Fibroblast of pulmonary artery (primary cell): ENCODE results near the gene LCMT1.

Experiments
- DNase-seq: peaks from one replicate; pipeline ENCODE4 v3.0.0-alpha.2; 2010; ENCODE audit warnings: low read depth
- H3K4me3 ChIP-seq: replicated peaks from 2 replicates; pipeline ENCODE4 v1.5.1; 2011; ENCODE audit warnings: low read depth, mild to moderate bottlenecking, control low read depth, low read length, moderate library complexity
- TF ChIP-seq, protein P1 (sequence below): IDR thresholded peaks from 2 replicates; pipeline ENCODE4 v1.5.1; 2011; ENCODE audit warnings: mild to moderate bottlenecking, control low read depth, low read length, inconsistent platforms; ENCODE audit errors: missing control alignments

LCMT1 gene

GRCh38 chr16:25094596-25094995 is 16.9 kb upstream of the LCMT1 start:
- no peak overlapping the region for H3K4me3 ChIP-seq
- TF ChIP-seq, protein P1, sequence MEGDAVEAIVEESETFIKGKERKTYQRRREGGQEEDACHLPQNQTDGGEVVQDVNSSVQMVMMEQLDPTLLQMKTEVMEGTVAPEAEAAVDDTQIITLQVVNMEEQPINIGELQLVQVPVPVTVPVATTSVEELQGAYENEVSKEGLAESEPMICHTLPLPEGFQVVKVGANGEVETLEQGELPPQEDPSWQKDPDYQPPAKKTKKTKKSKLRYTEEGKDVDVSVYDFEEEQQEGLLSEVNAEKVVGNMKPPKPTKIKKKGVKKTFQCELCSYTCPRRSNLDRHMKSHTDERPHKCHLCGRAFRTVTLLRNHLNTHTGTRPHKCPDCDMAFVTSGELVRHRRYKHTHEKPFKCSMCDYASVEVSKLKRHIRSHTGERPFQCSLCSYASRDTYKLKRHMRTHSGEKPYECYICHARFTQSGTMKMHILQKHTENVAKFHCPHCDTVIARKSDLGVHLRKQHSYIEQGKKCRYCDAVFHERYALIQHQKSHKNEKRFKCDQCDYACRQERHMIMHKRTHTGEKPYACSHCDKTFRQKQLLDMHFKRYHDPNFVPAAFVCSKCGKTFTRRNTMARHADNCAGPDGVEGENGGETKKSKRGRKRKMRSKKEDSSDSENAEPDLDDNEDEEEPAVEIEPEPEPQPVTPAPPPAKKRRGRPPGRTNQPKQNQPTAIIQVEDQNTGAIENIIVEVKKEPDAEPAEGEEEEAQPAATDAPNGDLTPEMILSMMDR: no peak

DNA sequence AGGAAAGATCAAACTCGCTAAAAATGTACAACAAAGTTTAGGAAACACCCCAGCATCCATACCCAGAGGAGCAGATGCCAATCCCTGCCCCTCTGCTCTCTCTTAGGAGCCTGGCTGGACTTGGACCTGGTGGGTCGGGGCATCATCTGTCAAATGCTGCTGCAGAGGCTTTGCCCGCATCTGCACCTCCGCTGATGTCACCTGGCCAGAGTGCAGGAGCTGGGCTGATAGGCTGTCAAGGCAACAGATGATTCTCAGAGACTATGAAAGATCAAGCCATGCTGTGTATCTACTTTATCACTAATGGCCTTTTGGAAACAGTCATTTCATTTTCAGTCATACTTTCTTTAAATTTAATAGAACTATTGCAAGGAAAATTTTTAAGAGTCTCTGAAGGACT is 15.9 kb upstream of the LCMT1 start:
- TF ChIP-seq, protein P1: no peak
- no peak for DNase-seq
- H3K4me3 ChIP-seq: no peak overlapping the region

More at GRCh38 chr16:25094596-25094995, 16.9 kb upstream of the LCMT1 start:
- DNase-seq: no peak

GRCh38 chr16:25097276-25097975 is 14.1 kb upstream of the LCMT1 start:
- DNase-seq: no peak

DNA sequence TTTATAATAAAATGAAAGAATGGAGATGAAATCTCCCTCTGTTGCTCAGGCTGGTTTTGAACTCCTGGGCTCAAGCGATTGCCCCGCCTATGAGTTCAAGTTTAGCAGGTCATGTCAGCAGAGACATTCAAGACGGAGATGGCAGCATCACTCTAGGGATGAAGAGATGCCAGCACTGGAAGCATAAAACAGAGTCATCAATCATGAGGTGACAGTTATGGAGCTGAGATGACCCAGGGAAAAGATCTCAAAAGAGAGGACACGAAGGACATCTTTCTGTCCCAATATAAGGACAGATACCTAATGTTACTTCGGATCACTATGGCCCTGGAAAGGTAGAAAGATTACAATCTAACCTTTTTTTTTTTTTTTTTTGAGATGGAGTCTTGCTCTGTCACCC is 11.0 kb upstream of the LCMT1 start:
- TF ChIP-seq, protein P1: no peak
- H3K4me3 ChIP-seq: no peak overlapping the region
- no peak for DNase-seq

More at GRCh38 chr16:25097276-25097975, 14.1 kb upstream of the LCMT1 start:
- TF ChIP-seq, protein P1: no peak
- no peak overlapping the region for H3K4me3 ChIP-seq

DNA sequence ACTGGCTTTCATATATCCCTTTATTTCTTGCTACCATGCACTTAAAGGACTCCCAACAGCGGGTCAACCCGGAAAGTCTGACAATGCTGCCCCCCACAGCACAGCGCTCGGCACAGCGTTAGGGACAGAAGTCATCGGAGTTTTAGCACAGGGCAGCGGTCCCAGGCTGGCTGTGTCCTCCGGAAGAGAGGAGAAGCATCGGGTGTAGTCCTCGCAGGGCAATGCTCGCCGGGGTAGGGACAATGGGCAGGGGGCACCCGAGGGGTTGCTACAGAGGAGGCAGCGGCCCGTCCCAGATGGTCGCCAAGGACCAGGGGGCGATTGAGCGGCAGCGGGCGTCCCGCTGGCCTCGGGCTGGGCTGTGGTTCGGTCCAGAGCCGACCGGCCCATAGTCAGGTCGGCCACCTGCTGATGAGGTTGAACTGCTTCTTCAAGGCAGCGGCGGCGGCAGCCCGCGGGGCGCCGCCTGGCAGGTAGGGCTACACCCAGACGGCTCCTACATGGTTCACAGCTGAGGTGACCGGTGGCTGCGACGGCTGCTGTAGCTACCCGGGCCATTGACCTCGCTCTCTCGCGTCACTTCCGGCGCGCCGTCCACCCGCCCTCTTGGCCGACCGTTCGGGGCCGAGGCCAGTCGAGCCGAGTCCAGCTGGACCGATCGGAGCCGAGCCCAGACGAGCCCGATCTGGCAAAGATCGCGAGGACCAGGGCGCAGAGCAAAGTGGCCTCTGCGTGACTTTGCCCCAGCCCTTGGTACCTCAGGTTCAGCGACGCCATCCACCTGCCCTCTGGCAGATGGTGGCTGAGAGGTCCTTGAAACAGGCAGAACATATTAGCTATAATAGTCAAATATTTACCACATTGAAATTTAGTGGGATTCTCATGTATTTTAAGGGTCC is 4.7 kb upstream of the LCMT1 start:
- DNase-seq: peak; percentile 86
- H3K4me3 ChIP-seq: peak overlapping the region; percentile 68
- TF ChIP-seq, protein P1: no peak

DNA sequence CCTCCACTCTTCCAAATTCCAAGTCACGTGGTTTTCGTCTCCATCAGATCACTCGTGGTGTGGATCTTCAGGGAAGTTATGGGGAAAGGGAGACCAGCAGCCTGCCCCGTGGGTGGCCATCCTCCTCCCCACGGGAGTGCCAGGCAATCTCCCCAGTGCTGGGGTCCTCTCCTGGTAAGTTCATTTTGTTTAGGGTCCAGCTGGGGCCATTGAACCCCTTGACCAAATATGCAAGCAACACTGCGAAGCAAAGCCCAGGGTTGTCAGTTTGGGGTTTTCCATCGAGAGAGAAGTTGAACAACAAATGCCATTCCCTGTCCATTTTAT is 4.1 kb upstream of the LCMT1 start:
- no peak for DNase-seq

More for the DNA sequence above, 4.1 kb upstream of the LCMT1 start:
- TF ChIP-seq, protein P1: no peak
- peak overlapping the region; percentile 68 for H3K4me3 ChIP-seq
